ENCODE results near the gene ASMT.
"Not testable (repeated sequence)": the region's sequence is repeated elsewhere in the genome, so short reads cannot be mapped to it uniquely, and the experiment has no call there.

ASMT gene, protein sequence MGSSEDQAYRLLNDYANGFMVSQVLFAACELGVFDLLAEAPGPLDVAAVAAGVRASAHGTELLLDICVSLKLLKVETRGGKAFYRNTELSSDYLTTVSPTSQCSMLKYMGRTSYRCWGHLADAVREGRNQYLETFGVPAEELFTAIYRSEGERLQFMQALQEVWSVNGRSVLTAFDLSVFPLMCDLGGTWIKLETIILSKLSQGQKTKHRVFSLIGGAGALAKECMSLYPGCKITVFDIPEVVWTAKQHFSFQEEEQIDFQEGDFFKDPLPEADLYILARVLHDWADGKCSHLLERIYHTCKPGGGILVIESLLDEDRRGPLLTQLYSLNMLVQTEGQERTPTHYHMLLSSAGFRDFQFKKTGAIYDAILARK

DNA sequence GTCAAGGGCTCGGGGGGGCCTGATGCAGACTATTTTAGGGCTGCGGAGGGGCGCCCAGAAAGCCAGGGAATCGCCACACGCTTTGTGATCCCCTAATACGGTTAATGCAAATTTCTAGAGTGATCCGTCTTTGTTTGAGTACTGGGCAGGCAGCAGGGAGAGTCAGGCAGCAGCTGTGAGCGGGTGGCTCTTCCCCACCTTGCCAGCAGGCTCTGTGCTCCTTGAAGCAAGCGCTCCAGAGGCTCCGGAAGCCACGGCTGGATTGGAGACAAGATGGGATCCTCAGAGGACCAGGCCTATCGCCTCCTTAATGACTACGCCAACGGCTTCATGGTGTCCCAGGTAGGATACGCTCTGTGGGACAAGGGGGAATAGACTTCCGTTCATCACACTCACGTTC lies at the start of gene ASMT:
ASMT (plus strand) TSS at position 133 of the 400 bp plus-strand sequence; CDS start at position 274, 141 bp downstream.
- H3K36me3 ChIP-seq, result peaks cover 3% of the 10 kb centered on the region
- TF ChIP-seq, protein P1, sequence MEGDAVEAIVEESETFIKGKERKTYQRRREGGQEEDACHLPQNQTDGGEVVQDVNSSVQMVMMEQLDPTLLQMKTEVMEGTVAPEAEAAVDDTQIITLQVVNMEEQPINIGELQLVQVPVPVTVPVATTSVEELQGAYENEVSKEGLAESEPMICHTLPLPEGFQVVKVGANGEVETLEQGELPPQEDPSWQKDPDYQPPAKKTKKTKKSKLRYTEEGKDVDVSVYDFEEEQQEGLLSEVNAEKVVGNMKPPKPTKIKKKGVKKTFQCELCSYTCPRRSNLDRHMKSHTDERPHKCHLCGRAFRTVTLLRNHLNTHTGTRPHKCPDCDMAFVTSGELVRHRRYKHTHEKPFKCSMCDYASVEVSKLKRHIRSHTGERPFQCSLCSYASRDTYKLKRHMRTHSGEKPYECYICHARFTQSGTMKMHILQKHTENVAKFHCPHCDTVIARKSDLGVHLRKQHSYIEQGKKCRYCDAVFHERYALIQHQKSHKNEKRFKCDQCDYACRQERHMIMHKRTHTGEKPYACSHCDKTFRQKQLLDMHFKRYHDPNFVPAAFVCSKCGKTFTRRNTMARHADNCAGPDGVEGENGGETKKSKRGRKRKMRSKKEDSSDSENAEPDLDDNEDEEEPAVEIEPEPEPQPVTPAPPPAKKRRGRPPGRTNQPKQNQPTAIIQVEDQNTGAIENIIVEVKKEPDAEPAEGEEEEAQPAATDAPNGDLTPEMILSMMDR (IDR thresholded peaks at IDR 0.05; ENCODE audit: low read depth, low read length), result no peak
- peak within 1 kb of the TSS; percentile 82 for H3K27ac ChIP-seq
- no peaks in the 10 kb centered on the region for H3K9me3 ChIP-seq (ENCODE audit: severe bottlenecking)
- peak within 1 kb of the TSS; percentile 42 for H3K4me3 ChIP-seq (ENCODE audit: low read depth, low read length)
- peak; percentile 82 for DNase-seq
- H3K27me3 ChIP-seq (ENCODE audit: insufficient read depth, low read depth, severe bottlenecking), result no peaks in the 10 kb centered on the region

DNA sequence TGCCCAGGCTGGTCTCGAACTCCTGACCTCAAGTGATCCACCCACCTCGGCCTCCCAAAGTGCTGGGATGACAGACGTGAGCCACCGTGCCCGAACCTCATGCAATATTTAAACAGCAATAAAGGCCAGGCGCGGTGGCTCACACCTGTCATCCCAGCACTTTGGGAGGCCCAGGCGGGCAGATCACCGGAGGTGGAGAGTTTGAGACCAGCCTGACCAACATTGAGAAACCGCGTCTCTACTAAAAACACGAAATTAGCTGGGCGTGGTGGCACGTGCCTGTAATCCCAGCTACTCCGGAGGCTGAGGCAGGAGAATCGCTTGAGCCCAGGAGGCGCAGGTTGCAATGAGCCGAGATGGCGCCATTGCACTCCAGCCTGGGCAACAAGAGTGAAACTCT lies 40.7 kb upstream of the ASMT start:
- H3K9me3 ChIP-seq (ENCODE audit: severe bottlenecking); H3K27me3 ChIP-seq (ENCODE audit: insufficient read depth, low read depth, severe bottlenecking); H3K4me3 ChIP-seq (ENCODE audit: low read depth, low read length); H3K36me3 ChIP-seq; H3K27ac ChIP-seq; DNase-seq: not testable (repeated sequence)

DNA sequence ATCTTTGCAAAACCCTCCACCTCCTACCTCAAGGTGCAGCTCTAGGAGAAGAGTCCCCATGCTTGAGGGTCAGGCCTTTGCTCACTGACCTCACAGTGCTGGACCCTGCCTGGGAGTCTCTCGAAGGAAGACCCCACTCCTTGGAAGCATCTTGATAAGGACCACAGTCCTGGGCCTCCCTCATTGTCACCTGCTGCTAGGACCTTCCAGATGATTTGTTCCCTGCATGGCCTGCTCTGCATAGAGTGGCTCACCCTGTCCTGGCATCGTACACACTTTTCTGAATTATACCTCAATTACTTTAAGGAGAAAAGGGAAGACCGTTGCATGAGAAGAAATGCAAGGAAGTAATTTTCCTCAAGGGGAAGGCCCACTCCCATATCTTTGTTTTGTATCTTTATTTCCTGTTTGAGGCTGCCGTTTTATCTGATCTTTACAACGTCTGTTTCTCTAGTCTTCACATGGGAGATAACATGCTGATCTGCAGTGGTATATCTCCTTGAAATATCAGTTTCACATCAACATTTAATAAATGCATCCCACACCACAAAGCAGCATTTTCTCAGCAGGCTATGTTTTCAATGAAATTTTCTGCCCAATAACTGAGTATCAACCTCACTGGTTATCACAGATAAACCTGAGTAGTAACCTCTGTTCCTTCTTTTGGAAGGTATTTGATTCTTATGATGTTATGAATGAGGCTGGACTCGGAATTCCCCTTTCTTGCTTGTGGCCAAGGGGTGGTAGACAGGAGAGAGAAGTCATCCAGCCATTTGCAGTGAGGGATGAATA lies 38.5 kb upstream of the ASMT start:
- TF ChIP-seq, protein P1 (IDR thresholded peaks at IDR 0.05; ENCODE audit: low read depth, low read length), result no peak
- no peaks in the 10 kb centered on the region for H3K36me3 ChIP-seq
- DNase-seq, result no peak
- no peaks in the 10 kb centered on the region for H3K9me3 ChIP-seq (ENCODE audit: severe bottlenecking)
- H3K27ac ChIP-seq, result no peak overlapping the region
- H3K27me3 ChIP-seq (ENCODE audit: insufficient read depth, low read depth, severe bottlenecking), result no peaks in the 10 kb centered on the region
- H3K4me3 ChIP-seq (ENCODE audit: low read depth, low read length), result no peak overlapping the region

DNA sequence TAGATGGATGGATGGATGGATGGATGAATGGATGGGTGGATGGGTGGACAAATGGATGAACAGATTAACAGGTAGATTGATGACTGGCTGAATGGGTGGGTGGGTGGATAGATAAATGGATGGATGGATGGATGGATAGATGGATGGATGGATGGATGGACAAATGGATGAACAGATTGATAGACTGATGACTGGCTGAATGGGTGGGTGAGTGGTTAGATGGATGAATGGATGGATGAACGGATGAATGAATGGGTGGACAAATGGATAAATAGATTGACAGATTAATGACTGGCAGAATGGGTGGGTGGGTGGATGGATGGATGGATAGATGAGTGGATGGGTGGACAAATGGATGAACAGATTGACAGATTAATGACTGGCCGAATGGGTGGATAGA lies 37.0 kb upstream of the ASMT start:
- H3K9me3 ChIP-seq (ENCODE audit: severe bottlenecking), result no peaks in the 10 kb centered on the region

DNA sequence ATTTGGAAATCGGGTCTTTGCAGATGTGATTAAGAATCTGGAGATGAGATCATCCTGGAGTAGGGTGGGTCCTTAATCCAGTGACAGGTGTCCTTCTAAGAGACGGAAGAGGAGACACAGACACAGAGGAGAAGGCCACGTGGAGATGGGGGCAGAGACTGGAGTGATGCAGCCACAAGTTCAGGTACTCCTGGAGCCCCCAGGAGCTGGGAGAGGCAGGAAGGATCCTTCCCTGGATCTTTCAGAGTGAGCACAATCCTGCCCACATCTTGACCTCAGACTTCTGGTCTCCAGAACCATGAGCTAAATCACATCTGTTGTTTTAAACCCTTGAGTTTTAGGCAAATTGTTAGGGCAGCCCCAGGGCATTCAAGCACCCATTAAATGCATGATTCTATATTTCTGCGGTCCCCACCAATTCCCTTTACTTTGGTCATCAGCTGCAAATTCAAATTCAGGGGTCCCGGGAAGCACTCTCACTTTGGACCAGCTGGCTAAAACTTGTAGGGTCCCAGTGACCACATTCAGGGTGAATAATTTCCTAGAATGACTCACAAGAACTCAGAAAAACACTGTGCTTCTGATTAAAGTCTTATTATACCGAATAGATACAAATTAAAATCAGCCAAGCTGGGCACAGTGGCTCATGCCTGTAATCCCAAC lies 36.2 kb upstream of the ASMT start:
- Histone ChIP-seq H3K9me3 (ENCODE audit: severe bottlenecking) (no peaks in the 10 kb centered on the region), H3K27ac (no peak overlapping the region), H3K36me3 (no peaks in the 10 kb centered on the region), H3K27me3 (ENCODE audit: insufficient read depth, low read depth, severe bottlenecking) (no peaks in the 10 kb centered on the region), H3K4me3 (ENCODE audit: low read depth, low read length) (no peak overlapping the region)
- TF ChIP-seq, protein P1 (IDR thresholded peaks at IDR 0.05; ENCODE audit: low read depth, low read length), result no peak
- DNase-seq, result no peak

More for the DNA sequence above, 37.0 kb upstream of the ASMT start:
- no peak overlapping the region for H3K4me3 ChIP-seq (ENCODE audit: low read depth, low read length)
- DNase-seq, result no peak
- no peak overlapping the region for H3K27ac ChIP-seq
- H3K27me3 ChIP-seq (ENCODE audit: insufficient read depth, low read depth, severe bottlenecking), result no peaks in the 10 kb centered on the region
- no peaks in the 10 kb centered on the region for H3K36me3 ChIP-seq
- TF ChIP-seq, protein P1 (IDR thresholded peaks at IDR 0.05; ENCODE audit: low read depth, low read length), result no peak

DNA sequence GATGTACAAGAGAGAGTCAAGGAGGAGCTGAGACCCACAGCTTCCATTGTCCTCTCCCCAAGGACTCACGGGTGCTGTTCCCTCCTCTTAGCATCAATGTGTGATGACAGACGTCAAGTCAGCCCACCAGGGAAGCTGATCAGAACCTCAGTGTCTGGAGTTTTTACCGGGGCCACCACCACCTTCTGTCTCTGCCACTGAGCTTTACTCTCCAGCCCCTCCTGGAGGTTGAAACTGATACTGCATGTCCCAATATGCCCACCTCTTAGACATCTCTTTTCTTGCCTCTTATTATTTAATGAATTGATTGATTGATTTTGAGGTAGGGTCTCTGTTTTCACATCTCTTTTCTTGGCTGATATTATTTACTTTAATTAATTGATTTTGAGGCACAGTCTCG lies 33.7 kb upstream of the ASMT start:
- no peak overlapping the region for H3K4me3 ChIP-seq (ENCODE audit: low read depth, low read length)
- no peak overlapping the region for H3K27ac ChIP-seq
- no peaks in the 10 kb centered on the region for H3K36me3 ChIP-seq
- TF ChIP-seq, protein P1 (IDR thresholded peaks at IDR 0.05; ENCODE audit: low read depth, low read length), result peak; percentile 82
- DNase-seq, result peak; percentile 61
- H3K9me3 ChIP-seq (ENCODE audit: severe bottlenecking), result no peaks in the 10 kb centered on the region
- H3K27me3 ChIP-seq (ENCODE audit: insufficient read depth, low read depth, severe bottlenecking), result no peaks in the 10 kb centered on the region

All from WERI-Rb-1 (cell line).